ENCODE results near the gene STX1A. TPM values are rescaled to one million over a fixed set of nuclear protein-coding genes. Genes with fewer than 3 reads are reported as not detected.

The STX1A gene
- polyA plus RNA-seq, 2 of the 4 experiments (the other 2 are of a cell fraction): 49.2 to 81.7 TPM

- peaks cover 17% of the 10 kb centered on the region for H3K4me1 ChIP-seq
- 88% methylated on average over 5 of the region's 5 CpGs for WGBS (ENCODE audit: missing lambda C conversion rate)
- TF ChIP-seq ATOH8 (CRISPR knock-in tag; IDR thresholded peaks at IDR 0.05; ENCODE audit: low read depth): no peak
- no peak for TF ChIP-seq SREBF2 (IDR thresholded peaks at IDR 0.05)
- TF ChIP-seq, protein P1, sequence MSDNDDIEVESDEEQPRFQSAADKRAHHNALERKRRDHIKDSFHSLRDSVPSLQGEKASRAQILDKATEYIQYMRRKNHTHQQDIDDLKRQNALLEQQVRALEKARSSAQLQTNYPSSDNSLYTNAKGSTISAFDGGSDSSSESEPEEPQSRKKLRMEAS (IDR thresholded peaks at IDR 0.05): no peak
- TF ChIP-seq RNF2 (IDR thresholded peaks at IDR 0.05; ENCODE audit: borderline replicate concordance, low read depth): no peak
- TF ChIP-seq, protein P2, sequence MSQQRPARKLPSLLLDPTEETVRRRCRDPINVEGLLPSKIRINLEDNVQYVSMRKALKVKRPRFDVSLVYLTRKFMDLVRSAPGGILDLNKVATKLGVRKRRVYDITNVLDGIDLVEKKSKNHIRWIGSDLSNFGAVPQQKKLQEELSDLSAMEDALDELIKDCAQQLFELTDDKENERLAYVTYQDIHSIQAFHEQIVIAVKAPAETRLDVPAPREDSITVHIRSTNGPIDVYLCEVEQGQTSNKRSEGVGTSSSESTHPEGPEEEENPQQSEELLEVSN (IDR thresholded peaks at IDR 0.05; ENCODE audit: borderline replicate concordance, low read depth): no peak
- TF ChIP-seq CHD4 (IDR thresholded peaks at IDR 0.05; ENCODE audit: borderline replicate concordance): no peak
- no peak for TF ChIP-seq RCOR1 (IDR thresholded peaks at IDR 0.05; ENCODE audit: low read depth, low read length)
- H3K4me3 ChIP-seq: no peak overlapping the region
- DNase-seq (ENCODE audit: low read depth in 1 of 2, low spot score in 1 of 2) (no peak), FAIRE-seq (no peak), ATAC-seq (no peak)
- ChIA-PET POLR2A (interaction anchor here (0.5 to 2.5 kb wide), 2 partner anchors 102 kb away, joined by 3 to 16 read pairs; partner anchors contain the start of gene METTL27), CTCF (interaction anchor here (0.6 to 12.2 kb wide), 6 partner anchors 9 to 242 kb away, joined by 3 to 273 read pairs (median 4); no protein-coding TSS in a partner anchor)
- no peak overlapping the region for H3K4me2 ChIP-seq
- H3K9me3 ChIP-seq: no peaks in the 10 kb centered on the region
- no peak overlapping the region for H3K27ac ChIP-seq
Measured at GRCh38 chr7:73740771-73741170, 21.3 kb upstream of the STX1A start.

DNA sequence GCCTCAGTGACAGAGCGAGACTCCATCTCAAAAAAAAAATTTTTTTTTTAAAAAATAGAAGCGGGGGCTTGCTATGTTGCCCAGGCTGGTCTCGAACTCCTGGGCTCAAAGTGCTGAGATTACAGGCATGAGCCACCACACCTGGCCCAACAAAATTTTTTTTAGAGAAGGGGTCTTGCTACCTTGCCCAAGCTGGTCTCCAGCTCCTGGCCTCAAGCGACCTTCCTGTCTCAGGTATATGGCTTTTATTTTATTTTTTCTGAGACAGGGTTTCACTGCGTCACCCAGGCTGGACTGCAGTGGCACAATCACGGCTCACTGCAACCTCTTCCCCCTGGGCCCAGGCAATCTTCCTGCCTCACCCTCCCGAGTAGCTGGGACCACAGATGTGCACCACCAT lies 20.7 kb upstream of the STX1A start:
- Histone ChIP-seq H3K4me3 (no peak overlapping the region), H3K9me3 (no peaks in the 10 kb centered on the region), H3K4me1 (peaks cover 20% of the 10 kb centered on the region), H3K27ac (no peak overlapping the region), H3K4me2 (no peak overlapping the region)
- DNase-seq (ENCODE audit: low read depth in 1 of 2, low spot score in 1 of 2) (no peak), ATAC-seq (no peak), FAIRE-seq (no peak)
- 93% methylated on average over 7 of the region's 7 CpGs for WGBS (ENCODE audit: missing lambda C conversion rate)
- CTCF ChIA-PET: interaction anchor here (1.2 to 12.2 kb wide), 5 partner anchors 9 to 131 kb away, joined by 4 to 273 read pairs (median 4); no protein-coding TSS in a partner anchor
- TF ChIP-seq ATOH8 (CRISPR knock-in tag; IDR thresholded peaks at IDR 0.05; ENCODE audit: low read depth) (no peak), MYC (IDR thresholded peaks at IDR 0.05; ENCODE audit: borderline replicate concordance, low read length) (no peak), TP53 (CRISPR knock-in tag; IDR thresholded peaks at IDR 0.05) (no peak), CTCF (IDR thresholded peaks at IDR 0.05) (no peak), BCL3 (IDR thresholded peaks at IDR 0.05) (no peak), RAD21 (conservative IDR thresholded peaks at IDR 0.05 in 1 of 2, IDR thresholded peaks at IDR 0.05 in 1 of 2) (no peak), ZC3H11A (IDR thresholded peaks at IDR 0.05) (no peak), BHLHE40 (IDR thresholded peaks at IDR 0.05; ENCODE audit: low read depth, low read length) (no peak)
- TF ChIP-seq, protein P1 (IDR thresholded peaks at IDR 0.05): no peak
- TF ChIP-seq, protein P2 (IDR thresholded peaks at IDR 0.05; ENCODE audit: borderline replicate concordance, low read depth): no peak
- POLR2A ChIA-PET: interaction anchor here (1.7 to 2.5 kb wide), 2 partner anchors 82 to 102 kb away, joined by 6 to 16 read pairs; partner anchors contain the start of gene METTL27

Data from A549 (cell line).